Subcutaneous abdominal adipose tissue (tissue), 5 donors: ENCODE data around the gene MYO9A.

Experiments used
- H3K27ac ChIP-seq: one replicate; pipeline ENCODE4 v1.7.0; 2013; ENCODE audit warnings: low read depth, mild to moderate bottlenecking, inconsistent platforms, low read length, moderate library complexity
- H3K27me3 ChIP-seq, 5 donors: one replicate each; pipeline ENCODE4 v1.7.0; 2013; ENCODE audit warnings: low read length in 5 of 5, inconsistent platforms in 1 of 5; ENCODE audit not compliant: control insufficient read depth in 5 of 5, insufficient read depth in 4 of 5
- H3K36me3 ChIP-seq, 5 donors: one replicate each; pipeline ENCODE4 v1.7.0; 2013; ENCODE audit warnings: low read length in 5 of 5; ENCODE audit not compliant: control insufficient read depth in 5 of 5, insufficient read depth in 5 of 5
- H3K4me1 ChIP-seq, 5 donors: one replicate each; pipeline ENCODE4 v1.7.0; 2013; ENCODE audit warnings: low read length in 5 of 5, mild to moderate bottlenecking in 3 of 5, moderate library complexity in 1 of 5; ENCODE audit not compliant: control insufficient read depth in 5 of 5, insufficient read depth in 5 of 5
- H3K4me3 ChIP-seq, 5 donors: one replicate each; pipeline ENCODE4 v1.7.0; 2013; ENCODE audit warnings: low read length in 5 of 5, low read depth in 1 of 5
- H3K9ac ChIP-seq, 5 donors: one replicate each; pipeline ENCODE4 v1.7.0; 2013; ENCODE audit warnings: low read length in 5 of 5, mild to moderate bottlenecking in 4 of 5, moderate library complexity in 3 of 5
- H3K9me3 ChIP-seq, 5 donors: one replicate each; pipeline ENCODE4 v1.7.0; 2013; ENCODE audit warnings: low read length in 5 of 5; ENCODE audit not compliant: control insufficient read depth in 5 of 5
- donor health status: healthy.
- donor health status: healthy.
- donor health status: healthy.
- donor health status: healthy.
- donor health status: healthy.

The MYO9A gene

GRCh38 chr15:71800835-71801745, 316.9 kb downstream of the MYO9A start:
- Histone ChIP-seq H3K27ac (no peak overlapping the region), H3K9me3 (no peaks in the 10 kb centered on the region), H3K4me3 (no peak overlapping the region)

DNA sequence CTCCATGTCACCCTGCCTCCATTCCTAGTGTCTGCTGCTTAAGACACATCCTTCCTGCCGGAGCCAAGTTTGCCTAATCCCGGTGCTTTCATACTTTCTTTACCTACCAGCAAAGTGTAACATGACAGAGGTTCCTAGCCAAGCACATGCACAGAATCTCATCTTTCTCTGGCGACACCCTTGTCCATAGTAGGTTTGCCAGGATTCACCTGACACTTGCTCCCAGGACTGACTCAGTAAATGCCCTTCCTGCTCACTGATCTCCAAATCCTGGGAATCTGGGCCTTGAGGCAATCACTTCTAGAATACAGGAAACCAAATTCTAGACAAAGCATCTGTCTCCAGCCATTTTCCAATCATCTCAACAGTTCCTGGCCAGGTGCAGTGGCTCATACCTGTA, 317.8 kb downstream of the MYO9A start:
- Histone ChIP-seq H3K9ac (no peak overlapping the region), H3K4me1 (no peaks in the 10 kb centered on the region), H3K36me3 (no peaks in the 10 kb centered on the region), H3K9me3 (no peaks in the 10 kb centered on the region), H3K27ac (no peak overlapping the region), H3K27me3 (peaks cover 0 to 5% (median 4%) of the 10 kb centered on the region in 5 donors), H3K4me3 (no peak overlapping the region)

More at GRCh38 chr15:71800835-71801745, 316.9 kb downstream of the MYO9A start:
- Histone ChIP-seq H3K4me1 (no peaks in the 10 kb centered on the region), H3K27me3 (peaks cover 0 to 5% (median 4%) of the 10 kb centered on the region in 5 donors), H3K36me3 (no peaks in the 10 kb centered on the region), H3K9ac (no peak overlapping the region)

GRCh38 chr15:71798641-71799040, 319.3 kb downstream of the MYO9A start:
- no peaks in the 10 kb centered on the region for H3K9me3 ChIP-seq
- no peak overlapping the region for H3K4me3 ChIP-seq
- no peak overlapping the region for H3K9ac ChIP-seq
- no peaks in the 10 kb centered on the region for H3K36me3 ChIP-seq
- no peaks in the 10 kb centered on the region for H3K4me1 ChIP-seq
- peaks cover 0 to 5% (median 4%) of the 10 kb centered on the region in 5 donors for H3K27me3 ChIP-seq
- no peak overlapping the region for H3K27ac ChIP-seq

GRCh38 chr15:71792521-71792920, 325.4 kb downstream of the MYO9A start:
- Histone ChIP-seq H3K27me3 (no peaks in the 10 kb centered on the region), H3K9me3 (no peaks in the 10 kb centered on the region), H3K4me1 (no peaks in the 10 kb centered on the region), H3K9ac (no peak overlapping the region), H3K36me3 (no peaks in the 10 kb centered on the region), H3K4me3 (no peak overlapping the region), H3K27ac (no peak overlapping the region)

DNA sequence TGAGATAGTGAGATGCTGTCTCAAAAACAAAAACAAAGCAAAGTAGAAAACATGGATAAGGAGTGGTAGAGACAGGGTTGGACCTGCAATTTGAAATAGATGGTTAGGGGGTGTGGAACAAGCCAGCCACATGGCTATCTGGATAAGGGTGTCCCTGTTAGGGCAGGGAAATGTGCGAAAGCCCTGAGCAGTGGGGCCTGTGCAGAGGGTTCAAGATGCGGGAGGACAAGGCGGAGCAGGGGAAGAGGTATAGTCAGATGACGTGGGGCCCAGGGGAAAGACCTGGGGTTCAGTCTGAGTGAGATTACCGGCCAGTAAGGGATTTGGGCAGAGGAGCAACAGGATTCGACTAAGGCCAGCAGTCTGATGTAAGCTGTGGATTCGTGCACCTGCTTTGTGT, 326.0 kb downstream of the MYO9A start:
- no peaks in the 10 kb centered on the region for H3K36me3 ChIP-seq
- no peak overlapping the region for H3K27ac ChIP-seq
- no peaks in the 10 kb centered on the region for H3K4me1 ChIP-seq
- H3K27me3 ChIP-seq, result no peaks in the 10 kb centered on the region
- no peak overlapping the region for H3K9ac ChIP-seq
- H3K4me3 ChIP-seq, result no peak overlapping the region
- no peaks in the 10 kb centered on the region for H3K9me3 ChIP-seq

- H3K4me1 ChIP-seq, result no peaks in the 10 kb centered on the region
- no peak overlapping the region for H3K27ac ChIP-seq
- H3K4me3 ChIP-seq, result no peak overlapping the region
- no peaks in the 10 kb centered on the region for H3K9me3 ChIP-seq
- H3K36me3 ChIP-seq, result no peaks in the 10 kb centered on the region
- peaks cover 0 to 2% (median 0%) of the 10 kb centered on the region in 5 donors for H3K27me3 ChIP-seq
- no peak overlapping the region for H3K9ac ChIP-seq
Measured at GRCh38 chr15:71790081-71790480, 327.9 kb downstream of the MYO9A start.

- Histone ChIP-seq H3K36me3 (no peaks in the 10 kb centered on the region), H3K27me3 (peaks cover 0 to 5% (median 0%) of the 10 kb centered on the region in 5 donors), H3K9ac (no peak overlapping the region), H3K9me3 (no peaks in the 10 kb centered on the region), H3K4me1 (no peaks in the 10 kb centered on the region), H3K4me3 (no peak overlapping the region), H3K27ac (no peak overlapping the region)
Measured at GRCh38 chr15:71789616-71790015, 328.3 kb downstream of the MYO9A start.

DNA sequence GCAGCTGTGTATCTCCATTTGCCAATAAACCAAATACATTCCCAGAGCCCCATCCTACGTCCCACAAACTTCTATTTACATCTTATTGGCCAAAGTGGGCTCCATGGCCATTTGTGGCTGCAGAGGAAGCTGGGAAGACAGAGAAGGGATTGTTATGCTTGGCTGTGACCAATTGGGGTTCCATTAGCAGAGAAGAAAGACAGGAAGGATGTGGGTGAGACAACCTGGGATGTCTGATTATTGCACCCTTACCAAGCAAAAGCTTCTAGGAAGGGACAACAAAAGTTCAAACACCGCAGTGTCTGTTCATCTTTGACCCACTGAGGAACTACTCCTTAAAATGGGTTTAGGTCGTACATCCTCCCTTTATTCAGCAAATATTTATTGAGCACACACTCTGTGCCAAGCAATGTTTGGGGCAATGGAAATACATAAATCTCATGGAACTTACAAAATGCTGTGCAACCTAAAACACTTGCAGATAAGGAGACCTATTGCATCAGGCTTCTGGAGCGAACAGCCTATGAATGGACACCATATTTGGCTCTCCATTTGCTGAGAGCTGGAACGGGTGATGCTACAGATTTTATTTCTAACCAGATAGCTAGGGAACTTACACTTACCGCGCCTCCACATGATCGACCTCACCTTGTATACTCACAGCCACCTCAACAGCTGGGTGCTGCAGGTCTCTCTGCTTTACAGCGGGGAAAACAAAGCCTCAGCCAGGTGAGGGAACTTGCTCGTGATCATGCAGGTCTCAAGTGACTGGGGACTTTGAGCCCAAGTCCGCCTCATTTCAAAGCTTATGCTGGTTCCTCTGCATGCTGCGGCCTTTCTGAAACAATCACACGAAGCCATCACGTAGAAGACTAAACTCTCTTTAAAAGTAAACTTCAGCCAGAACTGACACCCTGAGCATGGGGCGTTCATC, 329.0 kb downstream of the MYO9A start:
- Histone ChIP-seq H3K27ac (no peak overlapping the region), H3K4me3 (no peak overlapping the region), H3K9ac (no peak overlapping the region)

GRCh38 chr15:71786673-71787072, 331.3 kb downstream of the MYO9A start:
- Histone ChIP-seq H3K27me3 (peaks cover 0 to 10% (median 7%) of the 10 kb centered on the region in 5 donors), H3K4me3 (no peak overlapping the region)

More for the DNA sequence above, 329.0 kb downstream of the MYO9A start:
- Histone ChIP-seq H3K4me1 (no peaks in the 10 kb centered on the region), H3K36me3 (no peaks in the 10 kb centered on the region), H3K9me3 (no peaks in the 10 kb centered on the region), H3K27me3 (peaks cover 0 to 7% (median 0%) of the 10 kb centered on the region in 5 donors)

DNA sequence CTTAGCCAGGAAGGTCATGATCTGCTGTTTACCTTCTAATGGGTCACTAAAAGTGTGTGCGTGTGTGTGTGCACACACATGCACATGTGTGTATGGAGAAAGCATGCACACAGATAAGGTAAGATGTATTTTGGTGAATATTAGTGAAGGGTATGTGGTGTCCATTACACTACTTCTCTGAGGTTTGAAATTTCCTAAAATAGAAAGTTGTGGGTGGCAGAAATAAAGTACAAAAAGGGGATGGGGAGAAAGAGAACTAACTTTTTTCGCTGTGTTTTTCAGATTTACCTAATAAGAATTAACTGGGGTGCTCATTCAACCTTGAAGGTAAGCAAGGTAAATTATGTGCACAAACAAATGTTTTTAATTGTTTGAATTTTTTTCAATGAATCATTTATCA, 332.0 kb downstream of the MYO9A start:
- no peak overlapping the region for H3K9ac ChIP-seq
- H3K36me3 ChIP-seq, result no peaks in the 10 kb centered on the region
- H3K4me3 ChIP-seq, result no peak overlapping the region
- no peaks in the 10 kb centered on the region for H3K4me1 ChIP-seq
- no peak overlapping the region for H3K27ac ChIP-seq
- peaks cover 0 to 14% (median 7%) of the 10 kb centered on the region in 5 donors for H3K27me3 ChIP-seq
- H3K9me3 ChIP-seq, result no peaks in the 10 kb centered on the region

More at GRCh38 chr15:71786673-71787072, 331.3 kb downstream of the MYO9A start:
- Histone ChIP-seq H3K9ac (no peak overlapping the region), H3K4me1 (no peaks in the 10 kb centered on the region), H3K27ac (no peak overlapping the region), H3K9me3 (no peaks in the 10 kb centered on the region), H3K36me3 (no peaks in the 10 kb centered on the region)
